ENCODE results near the gene WNT11. TPM values are rescaled to one million over a fixed set of nuclear protein-coding genes. Genes with fewer than 3 reads are reported as not detected.

WNT11 gene
- polyA plus RNA-seq, 1 donor from 2014 or later: 2.3 TPM

DNA sequence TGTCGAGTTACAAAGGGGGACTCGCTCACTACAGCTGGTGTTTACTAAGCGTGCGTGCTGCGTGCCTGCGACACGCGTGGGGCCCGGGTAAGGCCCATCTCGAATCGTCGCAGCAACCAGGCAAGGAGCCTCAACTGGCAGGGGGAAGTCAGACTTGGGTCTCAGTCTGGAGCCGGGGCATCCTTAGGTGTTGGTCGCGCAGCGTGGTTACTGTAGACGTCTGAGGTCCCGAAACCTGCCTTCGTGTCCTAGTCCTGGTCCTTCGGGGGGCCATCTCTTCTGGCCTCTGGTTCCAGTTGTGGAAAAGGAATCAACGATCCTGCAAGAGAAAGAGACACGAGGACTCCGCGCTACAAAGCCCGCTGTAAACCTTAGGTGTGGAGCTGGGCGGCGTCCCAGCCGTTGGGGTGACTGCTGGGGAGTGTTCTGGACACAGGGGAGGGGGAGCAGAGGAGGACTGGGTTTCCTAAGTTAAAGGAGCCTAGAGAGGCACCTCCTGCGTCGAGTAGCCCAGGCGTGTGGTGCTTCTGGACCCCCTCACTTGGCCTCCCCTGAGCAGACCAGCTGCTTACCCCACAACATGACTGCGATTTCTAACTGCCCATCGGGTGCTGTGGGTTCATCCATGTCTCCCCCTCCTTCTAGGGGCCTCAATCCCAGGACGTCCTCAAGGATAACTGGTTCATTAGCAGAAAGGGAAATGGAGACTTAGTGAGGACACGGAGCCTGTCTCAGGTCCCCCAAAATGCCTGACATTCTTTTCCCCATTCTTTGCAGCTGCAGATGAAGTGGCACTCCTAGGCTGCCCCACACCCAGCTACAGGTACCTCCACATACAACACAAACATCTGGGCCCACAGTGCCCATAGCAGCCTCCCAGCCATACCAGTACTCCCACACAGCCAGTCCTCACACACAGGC, 4.9 kb upstream of the WNT11 start:
- Histone ChIP-seq H3K4me3 (ENCODE audit: low read length) (peak overlapping the region; percentile 73), H3K9me3 (ENCODE audit: low read length) (no peaks in the 10 kb centered on the region), H2AFZ (ENCODE audit: low read depth, low read length) (no peak overlapping the region), H3K27me3 (ENCODE audit: insufficient read depth, low read depth, low read length) (peaks cover 74% of the 10 kb centered on the region), H3F3A (ENCODE audit: insufficient read depth, low read length, poor library complexity, severe bottlenecking) (no peaks in the 10 kb centered on the region), H4K20me1 (ENCODE audit: insufficient read depth) (no peaks in the 10 kb centered on the region), H3K9me2 (ENCODE audit: insufficient read depth, low read length) (no peaks in the 10 kb centered on the region), H3K4me2 (ENCODE audit: low read length) (no peak overlapping the region), H3K9ac (ENCODE audit: low read length) (peak overlapping the region; percentile 23), H3K79me2 (replicated peaks; ENCODE audit: insufficient read depth, low read length) (no peaks in the 10 kb centered on the region), H3K27ac (ENCODE audit: low read length) (no peak overlapping the region), H3K36me3 (ENCODE audit: insufficient read depth, low read length) (no peaks in the 10 kb centered on the region)
- peak; percentile 24 for TF ChIP-seq MXI1 (conservative IDR thresholded peaks at IDR 0.05; ENCODE audit: poor library complexity, severe bottlenecking)
- TF ChIP-seq, protein P1, sequence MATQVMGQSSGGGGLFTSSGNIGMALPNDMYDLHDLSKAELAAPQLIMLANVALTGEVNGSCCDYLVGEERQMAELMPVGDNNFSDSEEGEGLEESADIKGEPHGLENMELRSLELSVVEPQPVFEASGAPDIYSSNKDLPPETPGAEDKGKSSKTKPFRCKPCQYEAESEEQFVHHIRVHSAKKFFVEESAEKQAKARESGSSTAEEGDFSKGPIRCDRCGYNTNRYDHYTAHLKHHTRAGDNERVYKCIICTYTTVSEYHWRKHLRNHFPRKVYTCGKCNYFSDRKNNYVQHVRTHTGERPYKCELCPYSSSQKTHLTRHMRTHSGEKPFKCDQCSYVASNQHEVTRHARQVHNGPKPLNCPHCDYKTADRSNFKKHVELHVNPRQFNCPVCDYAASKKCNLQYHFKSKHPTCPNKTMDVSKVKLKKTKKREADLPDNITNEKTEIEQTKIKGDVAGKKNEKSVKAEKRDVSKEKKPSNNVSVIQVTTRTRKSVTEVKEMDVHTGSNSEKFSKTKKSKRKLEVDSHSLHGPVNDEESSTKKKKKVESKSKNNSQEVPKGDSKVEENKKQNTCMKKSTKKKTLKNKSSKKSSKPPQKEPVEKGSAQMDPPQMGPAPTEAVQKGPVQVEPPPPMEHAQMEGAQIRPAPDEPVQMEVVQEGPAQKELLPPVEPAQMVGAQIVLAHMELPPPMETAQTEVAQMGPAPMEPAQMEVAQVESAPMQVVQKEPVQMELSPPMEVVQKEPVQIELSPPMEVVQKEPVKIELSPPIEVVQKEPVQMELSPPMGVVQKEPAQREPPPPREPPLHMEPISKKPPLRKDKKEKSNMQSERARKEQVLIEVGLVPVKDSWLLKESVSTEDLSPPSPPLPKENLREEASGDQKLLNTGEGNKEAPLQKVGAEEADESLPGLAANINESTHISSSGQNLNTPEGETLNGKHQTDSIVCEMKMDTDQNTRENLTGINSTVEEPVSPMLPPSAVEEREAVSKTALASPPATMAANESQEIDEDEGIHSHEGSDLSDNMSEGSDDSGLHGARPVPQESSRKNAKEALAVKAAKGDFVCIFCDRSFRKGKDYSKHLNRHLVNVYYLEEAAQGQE (IDR thresholded peaks at IDR 0.05; ENCODE audit: borderline replicate concordance): no peak

DNA sequence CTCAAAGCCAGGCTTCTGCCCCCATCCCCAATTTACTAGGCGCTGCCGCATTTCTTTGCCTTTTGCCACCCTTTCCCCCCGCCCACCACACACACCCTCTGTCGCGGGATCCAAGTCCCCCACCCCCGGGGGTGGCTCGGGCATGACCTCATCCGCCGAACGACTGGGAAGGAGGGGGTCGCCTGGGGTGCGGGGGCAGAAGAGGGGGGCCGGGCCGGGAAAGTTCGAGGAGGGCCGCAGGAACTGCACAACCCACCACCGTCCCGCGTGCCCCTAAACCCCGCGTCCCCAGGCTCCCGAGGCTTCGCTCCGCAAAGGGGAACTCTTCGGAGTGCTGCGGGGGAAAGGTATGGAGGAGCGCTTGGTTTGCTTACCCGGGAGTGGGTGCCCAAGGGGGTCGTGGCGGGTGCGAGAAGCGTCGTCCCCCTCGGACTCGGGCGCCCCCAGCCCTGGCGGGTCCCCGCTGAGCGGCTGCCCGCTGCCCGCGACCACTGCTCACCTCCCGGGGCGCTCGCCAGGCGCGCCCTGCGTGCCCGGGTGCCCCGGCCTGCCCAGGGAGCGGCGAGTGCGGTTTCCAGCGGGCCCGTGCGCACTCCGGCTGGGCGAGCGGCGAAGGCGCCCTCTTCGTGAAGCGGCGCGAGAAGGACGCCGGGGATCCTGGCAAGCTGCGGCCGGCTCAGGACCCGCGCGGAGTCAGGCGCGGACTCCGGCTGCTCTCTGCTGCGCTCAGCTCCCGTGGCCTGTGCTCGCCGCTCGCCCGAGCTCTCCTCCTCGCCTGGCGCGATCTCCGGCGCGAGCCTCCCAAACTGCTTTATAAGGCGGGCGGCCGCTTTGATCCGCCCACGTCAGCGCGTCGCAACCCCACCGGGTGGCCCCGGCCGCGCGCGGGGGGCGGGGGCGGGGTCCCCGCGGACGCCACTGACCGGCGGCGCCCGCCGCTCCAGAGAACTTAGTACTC, 4.0 kb upstream of the WNT11 start:
- Histone ChIP-seq H3F3A (ENCODE audit: insufficient read depth, low read length, poor library complexity, severe bottlenecking) (no peaks in the 10 kb centered on the region), H2AFZ (ENCODE audit: low read depth, low read length) (no peak overlapping the region), H3K79me2 (replicated peaks; ENCODE audit: insufficient read depth, low read length) (no peaks in the 10 kb centered on the region), H3K9me3 (ENCODE audit: low read length) (no peaks in the 10 kb centered on the region), H3K4me3 (ENCODE audit: low read length) (peak overlapping the region; percentile 73), H3K9me2 (ENCODE audit: insufficient read depth, low read length) (no peaks in the 10 kb centered on the region), H4K20me1 (ENCODE audit: insufficient read depth) (no peaks in the 10 kb centered on the region), H3K27me3 (ENCODE audit: insufficient read depth, low read depth, low read length) (peaks cover 83% of the 10 kb centered on the region), H3K9ac (ENCODE audit: low read length) (peak overlapping the region; percentile 36), H3K36me3 (ENCODE audit: insufficient read depth, low read length) (no peaks in the 10 kb centered on the region), H3K4me2 (ENCODE audit: low read length) (peak overlapping the region; percentile 48), H3K27ac (ENCODE audit: low read length) (no peak overlapping the region)
- TF ChIP-seq EP300 (conservative IDR thresholded peaks at IDR 0.05; ENCODE audit: poor library complexity, severe bottlenecking) (no peak), EZH2 (IDR thresholded peaks at IDR 0.05; ENCODE audit: borderline replicate concordance, insufficient read depth, low read length, poor library complexity, severe bottlenecking) (no peak), SMC3 (conservative IDR thresholded peaks at IDR 0.05; ENCODE audit: poor library complexity) (no peak), TAF1 (IDR thresholded peaks at IDR 0.05; ENCODE audit: low read depth) (no peak), MXI1 (conservative IDR thresholded peaks at IDR 0.05; ENCODE audit: poor library complexity, severe bottlenecking) (peak; percentile 41), POLR2AphosphoS5 (IDR thresholded peaks at IDR 0.05) (no peak), RAD21 (conservative IDR thresholded peaks at IDR 0.05) (no peak)
- TF ChIP-seq, protein P2, sequence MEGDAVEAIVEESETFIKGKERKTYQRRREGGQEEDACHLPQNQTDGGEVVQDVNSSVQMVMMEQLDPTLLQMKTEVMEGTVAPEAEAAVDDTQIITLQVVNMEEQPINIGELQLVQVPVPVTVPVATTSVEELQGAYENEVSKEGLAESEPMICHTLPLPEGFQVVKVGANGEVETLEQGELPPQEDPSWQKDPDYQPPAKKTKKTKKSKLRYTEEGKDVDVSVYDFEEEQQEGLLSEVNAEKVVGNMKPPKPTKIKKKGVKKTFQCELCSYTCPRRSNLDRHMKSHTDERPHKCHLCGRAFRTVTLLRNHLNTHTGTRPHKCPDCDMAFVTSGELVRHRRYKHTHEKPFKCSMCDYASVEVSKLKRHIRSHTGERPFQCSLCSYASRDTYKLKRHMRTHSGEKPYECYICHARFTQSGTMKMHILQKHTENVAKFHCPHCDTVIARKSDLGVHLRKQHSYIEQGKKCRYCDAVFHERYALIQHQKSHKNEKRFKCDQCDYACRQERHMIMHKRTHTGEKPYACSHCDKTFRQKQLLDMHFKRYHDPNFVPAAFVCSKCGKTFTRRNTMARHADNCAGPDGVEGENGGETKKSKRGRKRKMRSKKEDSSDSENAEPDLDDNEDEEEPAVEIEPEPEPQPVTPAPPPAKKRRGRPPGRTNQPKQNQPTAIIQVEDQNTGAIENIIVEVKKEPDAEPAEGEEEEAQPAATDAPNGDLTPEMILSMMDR (IDR thresholded peaks at IDR 0.05; ENCODE audit: poor library complexity, severe bottlenecking): peak; percentile 19
- TF ChIP-seq, protein P1 (IDR thresholded peaks at IDR 0.05; ENCODE audit: borderline replicate concordance): no peak
